OCI-LY3 (cell line): Measurements from ENCODE around the gene OR1I1.

Source experiments
- H2AFZ ChIP-seq: fragments of 200-600, 300-600 bp; shearing (Covaris generic); 2 replicates; pipeline ENCODE4 v1.6.0; 2014; ENCODE audit warnings: antibody characterized with exemption, low read depth, low read length
- H3K27ac ChIP-seq: fragments of 200-600, 300-600 bp; sonication (generic); 2 replicates; pipeline ENCODE4 v1.5.1; 2014; ENCODE audit warnings: mild to moderate bottlenecking, low read length, moderate library complexity, mixed read lengths
- H3K27me3 ChIP-seq: fragments of 200-600, 300-600 bp; sonication (generic); 2 replicates; pipeline ENCODE4 v1.6.1; 2014; ENCODE audit warnings: low read depth, low read length, mixed read lengths
- H3K36me3 ChIP-seq: fragments of 200-600, 300-600 bp; sonication (generic); replicated peaks from 2 replicates; pipeline ENCODE3; 2014; ENCODE audit warnings: low read depth, low read length, mixed read lengths
- H3K4me1 ChIP-seq: fragments of 300-600, 200-600 bp; sonication (generic); 2 replicates; pipeline ENCODE4 v1.6.1; 2014; ENCODE audit warnings: low read length, mixed read lengths
- H3K4me2 ChIP-seq: fragments of 200-600, 300-600 bp; sonication (generic); 2 replicates; pipeline ENCODE4 v1.6.1; 2014; ENCODE audit warnings: low read length, mixed read lengths
- H3K4me3 ChIP-seq: fragments of 300-600, 200-600 bp; sonication (generic); 2 replicates; pipeline ENCODE4 v1.5.1; 2014; ENCODE audit warnings: antibody characterized with exemption, mild to moderate bottlenecking, low read length, moderate library complexity
- H3K79me2 ChIP-seq: fragments of 300-600, 200-600 bp; shearing (Covaris generic); 2 replicates; pipeline ENCODE4 v1.6.1; 2014; ENCODE audit warnings: mild to moderate bottlenecking, low read length, mixed read lengths
- H3K9ac ChIP-seq: fragments of 300-600, 200-600 bp; shearing (Covaris generic); 2 replicates; pipeline ENCODE4 v1.6.0; 2014; ENCODE audit warnings: mild to moderate bottlenecking, low read length, moderate library complexity
- H3K9me3 ChIP-seq: fragments of 200-600, 300-600 bp; shearing (Covaris generic); 2 replicates; pipeline ENCODE4 v1.6.1; 2014; ENCODE audit warnings: low read length, mixed read lengths; ENCODE audit not compliant: insufficient read depth
- H4K20me1 ChIP-seq: fragments of 200-600, 300-600 bp; sonication (generic); 2 replicates; pipeline ENCODE4 v1.6.1; 2016; ENCODE audit warnings: low read length, mixed read lengths; ENCODE audit not compliant: insufficient read depth
- CTCF ChIP-seq: fragments of 200-600, 300-600 bp; sonication (generic); IDR thresholded peaks from 2 replicates; pipeline ENCODE4 v1.5.1; 2014; ENCODE audit warnings: antibody characterized with exemption, low read length, low read depth
- EZH2phosphoT487 ChIP-seq: fragments of 200-600 bp; shearing (Covaris generic); IDR thresholded peaks from 2 replicates; pipeline ENCODE4 v1.6.1; 2018; ENCODE audit warnings: antibody characterized with exemption, mixed run types, low read depth

OR1I1 gene

GRCh38 chr19:15098460-15098859 is 16.4 kb downstream of the OR1I1 start:
- no peak overlapping the region for H2AFZ ChIP-seq
- no peak overlapping the region for H3K4me3 ChIP-seq
- H3K27me3 ChIP-seq: peaks cover 6% of the 10 kb centered on the region; the same call in 1 of the 2 replicates
- no peaks in the 10 kb centered on the region for H3K9me3 ChIP-seq
- no peaks in the 10 kb centered on the region for H4K20me1 ChIP-seq
- no peak for TF ChIP-seq CTCF
- TF ChIP-seq EZH2phosphoT487: no peak
- H3K27ac ChIP-seq: no peak overlapping the region
- H3K9ac ChIP-seq: no peak overlapping the region
- H3K79me2 ChIP-seq: no peaks in the 10 kb centered on the region
- H3K4me1 ChIP-seq: no peaks in the 10 kb centered on the region
- no peak overlapping the region for H3K4me2 ChIP-seq
- H3K36me3 ChIP-seq: no peaks in the 10 kb centered on the region

GRCh38 chr19:15099017-15099582 is 17.1 kb downstream of the OR1I1 start:
- Histone ChIP-seq H2AFZ (no peak overlapping the region), H3K9ac (no peak overlapping the region), H3K79me2 (no peaks in the 10 kb centered on the region), H3K4me1 (no peaks in the 10 kb centered on the region), H3K27me3 (peaks cover 6% of the 10 kb centered on the region; the same call in 1 of the 2 replicates), H3K4me2 (no peak overlapping the region), H3K36me3 (no peaks in the 10 kb centered on the region), H3K9me3 (no peaks in the 10 kb centered on the region), H4K20me1 (no peaks in the 10 kb centered on the region), H3K27ac (no peak overlapping the region), H3K4me3 (no peak overlapping the region)
- TF ChIP-seq CTCF (no peak), EZH2phosphoT487 (no peak)

- TF ChIP-seq CTCF: peak; percentile 83
- no peak for TF ChIP-seq EZH2phosphoT487
- Histone ChIP-seq H3K4me1 (no peaks in the 10 kb centered on the region), H3K27me3 (no peaks in the 10 kb centered on the region), H3K9ac (no peak overlapping the region), H3K36me3 (no peaks in the 10 kb centered on the region), H3K27ac (no peak overlapping the region), H3K79me2 (no peaks in the 10 kb centered on the region), H2AFZ (no peak overlapping the region), H3K4me3 (no peak overlapping the region), H4K20me1 (no peaks in the 10 kb centered on the region), H3K9me3 (no peaks in the 10 kb centered on the region), H3K4me2 (no peak overlapping the region)
Measured at GRCh38 chr19:15101479-15102082, 19.6 kb downstream of the OR1I1 start.

DNA sequence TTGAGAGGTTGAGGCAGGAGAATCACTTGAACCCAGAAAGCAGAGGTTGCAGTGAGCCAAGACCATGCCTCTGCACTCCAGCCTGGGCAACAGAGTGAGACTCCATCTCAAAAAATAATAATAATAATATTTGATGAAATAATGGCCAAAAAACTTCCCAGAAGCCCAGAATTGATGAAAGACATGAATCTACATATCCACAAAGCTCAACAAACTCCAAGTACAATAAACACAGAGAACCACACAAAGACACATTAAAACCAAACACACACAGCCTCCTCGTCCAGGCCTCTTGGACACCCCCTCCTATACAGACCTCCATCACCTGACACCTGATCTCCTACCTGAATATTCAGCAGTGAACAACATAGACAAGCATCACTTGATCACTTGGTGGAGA is 22.0 kb downstream of the OR1I1 start:
- no peaks in the 10 kb centered on the region for H3K27me3 ChIP-seq
- H3K4me1 ChIP-seq: no peaks in the 10 kb centered on the region
- no peaks in the 10 kb centered on the region for H4K20me1 ChIP-seq
- no peaks in the 10 kb centered on the region for H3K36me3 ChIP-seq
- no peak overlapping the region for H2AFZ ChIP-seq
- no peak overlapping the region for H3K4me2 ChIP-seq
- no peak for TF ChIP-seq EZH2phosphoT487
- H3K27ac ChIP-seq: no peak overlapping the region
- no peak overlapping the region for H3K4me3 ChIP-seq
- no peak overlapping the region for H3K9ac ChIP-seq
- H3K9me3 ChIP-seq: no peaks in the 10 kb centered on the region
- H3K79me2 ChIP-seq: no peaks in the 10 kb centered on the region
